HCT116 (cell line): Measurements from ENCODE around the gene BARD1. TPM values are rescaled to one million over a fixed set of nuclear protein-coding genes. Genes with fewer than 3 reads are reported as not detected.

Source experiments
- ATAC-seq: fragments of 200-7000 bp; cut with Tn5 transposase; 2 replicates; pipeline ENCODE4 v1.9.1; 2020; ENCODE audit warnings: mild to moderate bottlenecking, moderate library complexity
- BruUV-seq: library from RNA; stranded (reverse); fragments of 400-500 nt; replicated peaks from 2 replicates; lab custom pipeline; 2021; lab: Mats Ljungman, UMichigan
- CTCF ChIA-PET: fragments of 300-600 bp; sonication (Branson Sonifier 250); formaldehyde crosslinking; loops from one replicate; lab custom pipeline; 2021; ENCODE audit warnings: antibody characterized with exemption; lab: Charles Lee
- POLR2A ChIA-PET: fragments of 300-600, 350-600 bp; sonication (Branson Sonifier 250); formaldehyde crosslinking; loops from one replicate; lab custom pipeline; 2021; ENCODE audit warnings: antibody characterized with exemption; lab: Charles Lee
- RAD21 ChIA-PET, 2 experiments: fragments of 300-600 bp; sonication (Branson Sonifier 250); formaldehyde crosslinking; loops; one replicate each; lab custom pipeline; 2023; ENCODE audit warnings: low total read pairs in 2 of 2; ENCODE audit not compliant: uncharacterized antibody in 2 of 2, unreplicated experiment in 2 of 2, low non-redundant PET in 1 of 2; lab: Charles Lee
- DNase-seq: peaks from one replicate; pipeline ENCODE4 v3.0.0-alpha.2; 2010; ENCODE audit warnings: low read depth, low spot score
- H2AFZ ChIP-seq: fragments of 200-600 bp; shearing (Covaris generic), sonication (generic); 2 replicates; pipeline ENCODE4 v1.6.1; 2017; ENCODE audit warnings: low read depth, mixed run types, mixed read lengths, antibody characterized with exemption, low read length; ENCODE audit not compliant: poor library complexity, severe bottlenecking
- H3K27ac ChIP-seq: 2 replicates; pipeline ENCODE4 v1.5.1; 2012; ENCODE audit warnings: low read depth, low read length
- H3K27me3 ChIP-seq: fragments of 200-600 bp; sonication (generic); 2 replicates; pipeline ENCODE4 v1.6.1; 2016; ENCODE audit warnings: mixed run types, low read length, mixed read lengths; ENCODE audit not compliant: insufficient read depth
- H3K36me3 ChIP-seq, 2 experiments: fragments of 200-500 bp in 1 of 2; fragments of 200-600 bp in 1 of 2; sonication (Bioruptor generic) in 1 of 2; sonication (generic) in 1 of 2; 2 replicates each; pipeline versions ENCODE4 v1.5.1 to v1.6.1; 2014 to 2016; ENCODE audit warnings: low read length in 2 of 2, inconsistent platforms in 1 of 2, mixed read lengths in 1 of 2, mixed run types in 1 of 2; ENCODE audit not compliant: insufficient read depth in 2 of 2, control insufficient read depth in 1 of 2
- H3K4me1 ChIP-seq, 2 experiments: fragments of 200-600 bp in 1 of 2; sonication (generic) in 1 of 2; 2 replicates each; pipeline versions ENCODE4 v1.5.1 to v1.6.1; 2012 to 2017; ENCODE audit warnings: low read length in 2 of 2, inconsistent platforms in 1 of 2, mild to moderate bottlenecking in 1 of 2, mixed read lengths in 1 of 2, mixed run types in 1 of 2, moderate library complexity in 1 of 2; ENCODE audit not compliant: insufficient read depth in 2 of 2, control insufficient read depth in 1 of 2
- H3K4me2 ChIP-seq: fragments of 200-600 bp; sonication (generic); 2 replicates; pipeline ENCODE4 v1.6.1; 2017; ENCODE audit warnings: mixed run types, low read length, mixed read lengths
- H3K4me3 ChIP-seq, 2 experiments: fragments of 200-600 bp in 1 of 2; sonication (generic) in 1 of 2; replicated peaks in 1 of 2; 2 replicates each; pipeline ENCODE4 v1.5.1; 2011 to 2016; ENCODE audit warnings: low read length in 2 of 2, control low read depth in 1 of 2, low read depth in 1 of 2, mild to moderate bottlenecking in 1 of 2, mixed read lengths in 1 of 2, mixed run types in 1 of 2
- H3K79me2 ChIP-seq: fragments of 200-600 bp; sonication (generic); 2 replicates; pipeline ENCODE4 v1.6.1; 2017; ENCODE audit warnings: mild to moderate bottlenecking, mixed run types, low read length, moderate library complexity, mixed read lengths; ENCODE audit not compliant: insufficient read depth
- H3K9ac ChIP-seq: fragments of 200-600 bp; sonication (generic); 2 replicates; pipeline ENCODE4 v1.6.1; 2016; ENCODE audit warnings: low read length, mixed read lengths
- H3K9me2 ChIP-seq: fragments of 200-600 bp; sonication (generic), shearing (Covaris generic); 2 replicates; pipeline ENCODE4 v1.6.1; 2017; ENCODE audit warnings: mixed run types, mild to moderate bottlenecking, moderate library complexity; ENCODE audit not compliant: insufficient read depth
- H3K9me3 ChIP-seq, 2 experiments: fragments of 200-500 bp in 1 of 2; fragments of 200-600 bp in 1 of 2; sonication (Bioruptor generic) in 1 of 2; sonication (generic) in 1 of 2; 2 replicates each; pipeline ENCODE4 v1.6.1; 2014 to 2017; ENCODE audit warnings: low read length in 2 of 2, mixed read lengths in 2 of 2, inconsistent platforms in 1 of 2, low read depth in 1 of 2, mild to moderate bottlenecking in 1 of 2, mixed run types in 1 of 2, moderate library complexity in 1 of 2; ENCODE audit not compliant: control insufficient read depth in 1 of 2, insufficient read depth in 1 of 2
- H4K20me1 ChIP-seq: fragments of 200-600 bp; sonication (generic), shearing (Covaris generic); 2 replicates; pipeline ENCODE4 v1.6.1; 2017; ENCODE audit warnings: mixed run types, mild to moderate bottlenecking, moderate library complexity; ENCODE audit not compliant: insufficient read depth
- EGR1 ChIP-seq: IDR thresholded peaks from 2 replicates; pipeline ENCODE4 v1.6.1; 2012; ENCODE audit warnings: low read depth
- ELF1 ChIP-seq: IDR thresholded peaks from 2 replicates; pipeline ENCODE4 v1.6.1; 2012; ENCODE audit warnings: low read depth, borderline replicate concordance
- EZH2phosphoT487 ChIP-seq: fragments of 200-600 bp; IDR thresholded peaks from 2 replicates; pipeline ENCODE4 v1.6.1; 2018; ENCODE audit warnings: antibody characterized with exemption, borderline replicate concordance
- POLR2A ChIP-seq: IDR thresholded peaks from 2 replicates; pipeline ENCODE4 v1.7.0; 2011; ENCODE audit warnings: borderline replicate concordance; ENCODE audit not compliant: insufficient read depth, insufficient read length; ENCODE audit errors: extremely low read depth
- POLR2AphosphoS5 ChIP-seq: IDR thresholded peaks from 2 replicates; pipeline ENCODE4 v1.6.1; 2011; ENCODE audit warnings: mild to moderate bottlenecking, low read depth, low read length, moderate library complexity
- RAD21 ChIP-seq: IDR thresholded peaks from 2 replicates; pipeline ENCODE4 v1.6.1; 2012; ENCODE audit warnings: low read depth, mild to moderate bottlenecking
- SP1 ChIP-seq: IDR thresholded peaks from 2 replicates; pipeline ENCODE4 v1.6.1; 2012; ENCODE audit warnings: low read depth
- YY1 ChIP-seq: IDR thresholded peaks from 2 replicates; pipeline ENCODE4 v1.6.1; 2011; ENCODE audit warnings: low read length, low read depth, moderate library complexity, mild to moderate bottlenecking; ENCODE audit not compliant: insufficient replicate concordance; ENCODE audit errors: extremely low read depth
- ZBTB33 ChIP-seq: IDR thresholded peaks from 2 replicates; pipeline ENCODE4 v1.6.1; 2011; ENCODE audit warnings: mild to moderate bottlenecking, low read length, moderate library complexity; ENCODE audit not compliant: insufficient replicate concordance; ENCODE audit errors: extremely low read depth
- ZFX ChIP-seq: fragments of 450-650 bp; IDR thresholded peaks from 2 replicates; pipeline ENCODE4 v1.6.1; 2017
- ZNF274 ChIP-seq: fragments of 200-500 bp; sonication (Bioruptor generic); IDR thresholded peaks from 2 replicates; pipeline ENCODE4 v1.6.1; 2014; ENCODE audit warnings: mild to moderate bottlenecking, low read depth, low read length, inconsistent platforms
- intact Hi-C: fragments of 100-400 bp; cut with micrococcal nuclease; formaldehyde crosslinking; loops from 2 replicates; pipeline ENCODE4 v1.10.0; 2022
- total RNA-seq: library from RNA; stranded (reverse); gene quantifications from one replicate; pipeline ENCODE4 v1.2.1, GENCODE V29; 2021; ENCODE audit not compliant: unreplicated experiment
- TF ChIP-seq, protein P1 (sequence below), 3 experiments: fragments of 200-600 bp in 1 of 3; sonication (generic) in 1 of 3; IDR thresholded peaks in 2 of 3; conservative IDR thresholded peaks in 1 of 3; 2 replicates each; pipeline ENCODE4 v1.5.1; 2012 to 2017; ENCODE audit warnings: low read depth in 2 of 3, low read length in 2 of 3, antibody characterized with exemption in 1 of 3, borderline replicate concordance in 1 of 3, control low read depth in 1 of 3, mild to moderate bottlenecking in 1 of 3, mixed read lengths in 1 of 3, mixed run types in 1 of 3, moderate library complexity in 1 of 3; ENCODE audit not compliant: insufficient read depth in 1 of 3
- TF ChIP-seq, protein P2 (sequence below): IDR thresholded peaks from 2 replicates; pipeline ENCODE4 v1.6.1; 2012

The BARD1 gene
- total RNA-seq, 1 experiment from 2014 or later = 19.3 TPM

- Histone ChIP-seq H3K9me2 (no peaks in the 10 kb centered on the region), H4K20me1 (peaks cover 10% of the 10 kb centered on the region; the same call in 1 of the 2 replicates), H3K79me2 (peaks cover 93% of the 10 kb centered on the region), H3K36me3 (peaks cover 0 to 5% of the 10 kb centered on the region in 2 experiments; a peak in 1 of 4 replicates), H3K27me3 (no peaks in the 10 kb centered on the region), H3K9ac (no peak overlapping the region), H2AFZ (no peak overlapping the region), H3K4me1 (peaks cover 0 to 5% of the 10 kb centered on the region in 2 experiments; a peak in 1 of 4 replicates), H3K27ac (no peak overlapping the region), H3K4me2 (no peak overlapping the region), H3K4me3 (no peak overlapping the region), H3K9me3 (no peaks in the 10 kb centered on the region)
- CTCF ChIA-PET = no interaction called here
- POLR2A ChIA-PET = no interaction called here
- RAD21 ChIA-PET = no interaction called here
- BruUV-seq = no TSS peak
- DNase-seq (no peak), ATAC-seq (no peak)
- intact Hi-C loops = no loop called here
- TF ChIP-seq SP1 (no peak), POLR2AphosphoS5 (no peak), EZH2phosphoT487 (no peak), ELF1 (no peak)
Measured at GRCh38 chr2:214801768-214802397, 7.6 kb downstream of the BARD1 start.

- ATAC-seq = no peak
- H2AFZ ChIP-seq = no peak overlapping the region
- intact Hi-C loops = no loop called here
- no peak for TF ChIP-seq YY1
- TF ChIP-seq RAD21 = no peak
- TF ChIP-seq EGR1 = no peak
- no peak for TF ChIP-seq ZBTB33
- no peak for TF ChIP-seq POLR2A
- TF ChIP-seq, protein P1, sequence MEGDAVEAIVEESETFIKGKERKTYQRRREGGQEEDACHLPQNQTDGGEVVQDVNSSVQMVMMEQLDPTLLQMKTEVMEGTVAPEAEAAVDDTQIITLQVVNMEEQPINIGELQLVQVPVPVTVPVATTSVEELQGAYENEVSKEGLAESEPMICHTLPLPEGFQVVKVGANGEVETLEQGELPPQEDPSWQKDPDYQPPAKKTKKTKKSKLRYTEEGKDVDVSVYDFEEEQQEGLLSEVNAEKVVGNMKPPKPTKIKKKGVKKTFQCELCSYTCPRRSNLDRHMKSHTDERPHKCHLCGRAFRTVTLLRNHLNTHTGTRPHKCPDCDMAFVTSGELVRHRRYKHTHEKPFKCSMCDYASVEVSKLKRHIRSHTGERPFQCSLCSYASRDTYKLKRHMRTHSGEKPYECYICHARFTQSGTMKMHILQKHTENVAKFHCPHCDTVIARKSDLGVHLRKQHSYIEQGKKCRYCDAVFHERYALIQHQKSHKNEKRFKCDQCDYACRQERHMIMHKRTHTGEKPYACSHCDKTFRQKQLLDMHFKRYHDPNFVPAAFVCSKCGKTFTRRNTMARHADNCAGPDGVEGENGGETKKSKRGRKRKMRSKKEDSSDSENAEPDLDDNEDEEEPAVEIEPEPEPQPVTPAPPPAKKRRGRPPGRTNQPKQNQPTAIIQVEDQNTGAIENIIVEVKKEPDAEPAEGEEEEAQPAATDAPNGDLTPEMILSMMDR (IDR thresholded peaks at IDR 0.05 in 2 of 3, conservative IDR thresholded peaks at IDR 0.05 in 1 of 3; ENCODE audit: borderline replicate concordance in 1 of 3, insufficient read depth in 1 of 3, low read depth in 2 of 3, low read length in 2 of 3) = no peak
- no peak for TF ChIP-seq ZNF274
- TF ChIP-seq, protein P2, sequence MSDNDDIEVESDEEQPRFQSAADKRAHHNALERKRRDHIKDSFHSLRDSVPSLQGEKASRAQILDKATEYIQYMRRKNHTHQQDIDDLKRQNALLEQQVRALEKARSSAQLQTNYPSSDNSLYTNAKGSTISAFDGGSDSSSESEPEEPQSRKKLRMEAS = no peak
- TF ChIP-seq ZFX = no peak
- TF ChIP-seq, all 23 proteins: peak for 0
- POLR2A ChIA-PET = no interaction called here
- no peaks in the 10 kb centered on the region for H3K9me3 ChIP-seq
- H3K79me2 ChIP-seq = peaks cover 93% of the 10 kb centered on the region
- peaks cover 0 to 2% of the 10 kb centered on the region in 2 experiments; a peak in 1 of 4 replicates for H3K4me1 ChIP-seq
- BruUV-seq = no TSS peak
- CTCF ChIA-PET = no interaction called here
- H3K4me3 ChIP-seq = no peak overlapping the region
- H4K20me1 ChIP-seq = peaks cover 10% of the 10 kb centered on the region; the same call in 1 of the 2 replicates
- no peak overlapping the region for H3K27ac ChIP-seq
- H3K27me3 ChIP-seq = no peaks in the 10 kb centered on the region
- RAD21 ChIA-PET = no interaction called here
- H3K9ac ChIP-seq = no peak overlapping the region
- H3K4me2 ChIP-seq = no peak overlapping the region
- H3K36me3 ChIP-seq = peaks cover 0 to 2% of the 10 kb centered on the region in 2 experiments; a peak in 1 of 4 replicates
- no peak for DNase-seq
- no peaks in the 10 kb centered on the region for H3K9me2 ChIP-seq
Measured at GRCh38 chr2:214801068-214801467, 8.4 kb downstream of the BARD1 start.
